Cardiac fibroblast (primary cell): ENCODE measurements around the gene HK1.

ENCODE experiments used
- DNase-seq, 2 donors: peaks; one replicate each; pipeline versions ENCODE4 v3.0.0 to v3.0.0-alpha.2; 2010; ENCODE audit warnings: low read depth in 2 of 2
- H3K4me3 ChIP-seq, 2 donors: replicated peaks in 1 of 2; 1 replicate in 1 of 2; 2 replicates in 1 of 2; pipeline ENCODE4 v1.5.1; 2011; ENCODE audit warnings: low read depth in 2 of 2, low read length in 2 of 2, mild to moderate bottlenecking in 2 of 2, moderate library complexity in 1 of 2
- CTCF ChIP-seq: IDR thresholded peaks from one replicate; pipeline ENCODE4 v1.5.1; 2011; ENCODE audit warnings: low read depth, mild to moderate bottlenecking, low read length, inconsistent platforms

Gene HK1

GRCh38 chr10:69315610-69316312 lies 37.5 kb downstream of the HK1 start:
- DNase-seq, result no peak
- no peak for TF ChIP-seq CTCF
- no peak overlapping the region for H3K4me3 ChIP-seq

- no peak overlapping the region for H3K4me3 ChIP-seq
- TF ChIP-seq CTCF, result no peak
- peak; percentile 55 to 56 for DNase-seq
Measured at GRCh38 chr10:69316313-69317059, 38.2 kb downstream of the HK1 start.

GRCh38 chr10:69317175-69317604 lies 38.9 kb downstream of the HK1 start:
- TF ChIP-seq CTCF, result no peak
- no peak for DNase-seq
- H3K4me3 ChIP-seq, result no peak overlapping the region

GRCh38 chr10:69317626-69318105 lies 39.4 kb downstream of the HK1 start:
- DNase-seq, result no peak
- TF ChIP-seq CTCF, result no peak
- H3K4me3 ChIP-seq, result peak overlapping the region; percentile 96

- peak overlapping the region; percentile 96 for H3K4me3 ChIP-seq
- DNase-seq, result peak; percentile 79 to 88
- no peak for TF ChIP-seq CTCF
Measured at GRCh38 chr10:69318106-69318866, 40.0 kb downstream of the HK1 start.

- peak overlapping the region; percentile 96 for H3K4me3 ChIP-seq
- DNase-seq, result peak; percentile 74 to 77
- no peak for TF ChIP-seq CTCF
Measured at GRCh38 chr10:69318867-69319727, 40.8 kb downstream of the HK1 start.
